Stimulated activated CD4-positive, alpha-beta T cell treated with anti-CD3 and anti-CD28 coated beads, TNF-alpha, amount 100 ng/mL, for 1 hour (primary cell): ENCODE results near the gene PFKM.

Experiments used
- DNase-seq, 3 donors: peaks; one replicate each; pipeline ENCODE4 v3.0.0-alpha.2; 2020; ENCODE audit warnings: low read depth in 3 of 3, low spot score in 1 of 3

Gene PFKM

GRCh38 chr12:48119078-48119833 is at the start of gene PFKM:
TSS of gene PFKM (plus strand) at chr12:48119364. CDS start at chr12:48122775, 3,411 bp downstream.
- peak in 2 of 3 donors; percentile 28 to 39 for DNase-seq

- no peak for DNase-seq
Observed at GRCh38 chr12:48070033-48070432, 49.1 kb upstream of the PFKM start.

DNA sequence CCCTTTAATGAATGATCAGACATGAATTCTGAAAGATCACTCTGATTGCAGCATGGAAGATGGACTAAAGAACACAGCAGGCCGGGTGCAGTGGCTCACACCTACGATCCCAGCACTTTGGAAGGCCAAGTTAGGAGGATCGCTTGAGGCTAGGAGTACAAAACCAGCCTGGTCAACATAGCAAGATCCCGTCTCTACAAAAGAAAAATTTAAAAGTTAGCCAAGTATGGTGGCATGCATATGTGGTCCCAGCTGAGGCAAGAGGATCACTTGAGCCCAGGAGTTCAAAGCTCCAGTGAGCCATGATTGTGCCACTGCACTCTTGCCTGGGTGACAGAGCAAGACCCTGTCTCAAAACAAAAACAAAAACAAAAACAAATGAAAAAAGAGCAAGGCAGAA is 48.4 kb upstream of the PFKM start:
- DNase-seq, result no peak

DNA sequence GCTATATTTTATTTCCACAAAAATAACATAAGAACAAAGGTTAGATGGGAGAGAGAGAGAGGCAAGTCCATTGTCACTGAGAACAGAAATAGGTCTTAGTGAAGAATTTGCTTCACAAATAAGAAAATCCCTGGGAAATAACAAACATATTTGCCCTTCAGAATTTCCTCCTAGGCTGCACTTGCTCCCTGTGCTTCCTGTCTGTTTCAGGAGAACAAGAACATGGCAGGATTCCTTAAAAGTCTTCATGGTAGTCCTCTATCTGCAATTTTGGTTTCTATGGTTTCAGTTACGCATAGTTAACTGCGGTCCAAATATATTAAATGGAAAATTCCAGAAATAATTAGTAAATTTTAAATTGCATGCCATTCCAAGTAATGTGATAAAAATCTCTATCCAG is 47.4 kb upstream of the PFKM start:
- DNase-seq, result no peak

GRCh38 chr12:48072266-48072665 is 46.9 kb upstream of the PFKM start:
- no peak for DNase-seq

DNA sequence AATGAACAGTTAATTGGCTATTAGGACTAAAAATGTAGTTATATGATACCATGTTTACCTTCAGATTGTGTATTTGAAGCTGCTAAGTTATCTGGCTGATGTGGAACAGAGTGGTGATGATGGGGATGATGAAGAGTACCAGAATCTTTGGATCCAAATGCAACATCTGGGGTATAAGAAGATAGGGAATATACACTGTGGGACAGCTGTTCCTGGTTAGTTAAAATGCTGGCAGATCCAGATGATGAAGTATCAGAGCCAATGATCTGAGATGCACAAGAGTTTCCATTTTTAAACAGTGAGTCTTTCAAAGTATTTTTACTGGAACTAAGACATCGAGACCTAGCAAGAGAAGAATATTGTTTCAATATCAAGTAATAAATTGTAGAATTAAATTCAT is 44.9 kb upstream of the PFKM start:
- no peak for DNase-seq

DNA sequence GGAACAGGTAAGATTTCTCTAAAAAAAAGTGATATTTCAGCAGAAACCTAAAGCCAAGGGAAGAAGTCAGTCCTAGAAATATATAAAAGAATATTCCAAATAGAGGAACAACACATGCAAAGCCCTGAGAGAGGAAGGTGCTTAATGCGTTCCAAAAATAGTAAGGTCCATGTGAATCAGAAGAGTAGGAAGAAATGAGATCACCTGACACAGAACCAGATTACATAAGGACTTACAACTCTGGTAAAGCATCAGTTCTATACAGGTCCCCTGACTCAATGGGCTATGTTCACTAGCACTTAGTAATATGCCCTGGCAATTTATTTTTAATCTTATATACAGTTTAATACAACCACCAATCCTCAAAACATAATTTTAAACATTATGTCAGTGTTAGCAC is 43.3 kb upstream of the PFKM start:
- no peak for DNase-seq

DNA sequence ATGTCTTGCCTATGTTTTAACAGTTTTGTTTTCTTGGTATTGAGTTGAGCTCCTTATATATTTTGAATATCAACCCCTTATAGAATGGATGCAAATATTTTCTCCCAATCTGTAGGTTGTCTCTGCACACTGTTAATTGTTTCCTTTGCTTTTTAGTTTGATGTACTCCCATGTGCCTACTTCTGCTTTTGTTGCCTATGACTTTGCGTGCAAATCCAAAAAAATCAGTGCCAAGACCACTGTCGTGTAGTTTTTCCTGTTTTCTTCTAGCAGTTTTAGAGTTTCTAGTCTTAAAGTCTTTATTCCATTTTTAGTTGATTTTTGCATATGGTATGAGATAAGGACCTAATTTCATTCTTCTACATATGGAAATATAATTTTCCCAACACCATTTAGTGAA is 42.1 kb upstream of the PFKM start:
- no peak for DNase-seq

DNA sequence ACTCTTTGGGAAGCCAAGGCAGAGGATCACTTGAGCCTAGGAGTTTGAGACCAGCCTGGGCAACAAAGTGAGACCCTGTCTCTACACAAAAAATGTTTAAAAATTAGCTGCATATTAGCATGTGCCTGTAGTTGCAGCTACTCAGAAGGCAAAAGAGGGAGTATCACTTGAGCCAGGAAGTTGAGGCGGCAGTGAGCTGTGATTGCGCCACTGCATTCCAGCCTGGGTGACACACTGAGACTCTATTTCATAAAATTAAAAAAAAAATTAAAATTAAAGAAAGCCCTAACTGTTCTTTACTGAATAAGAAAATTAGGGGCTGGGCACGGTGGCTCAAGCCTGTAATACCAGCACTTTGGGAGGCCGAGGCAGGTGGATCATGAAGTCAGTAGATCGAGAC is 40.3 kb upstream of the PFKM start:
- DNase-seq, result no peak

DNA sequence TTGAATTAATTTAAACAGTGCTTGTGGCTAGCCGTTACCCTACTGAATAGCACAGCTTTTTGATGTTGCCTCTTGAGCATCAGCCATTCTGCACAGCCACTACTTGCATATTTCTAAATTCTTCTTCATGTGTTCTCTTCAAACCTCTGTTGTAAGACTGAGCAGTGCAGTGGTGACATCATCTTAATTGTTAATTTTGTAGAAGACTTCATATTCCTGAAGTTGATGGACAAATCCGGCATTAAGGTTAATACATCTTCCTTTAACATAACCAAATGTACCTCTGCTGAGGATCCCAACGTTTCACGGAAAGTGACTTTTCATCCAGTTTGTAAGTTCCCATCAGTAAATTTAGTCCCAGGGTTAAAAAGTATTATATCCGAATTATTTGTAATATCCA is 38.9 kb upstream of the PFKM start:
- DNase-seq, result no peak

DNA sequence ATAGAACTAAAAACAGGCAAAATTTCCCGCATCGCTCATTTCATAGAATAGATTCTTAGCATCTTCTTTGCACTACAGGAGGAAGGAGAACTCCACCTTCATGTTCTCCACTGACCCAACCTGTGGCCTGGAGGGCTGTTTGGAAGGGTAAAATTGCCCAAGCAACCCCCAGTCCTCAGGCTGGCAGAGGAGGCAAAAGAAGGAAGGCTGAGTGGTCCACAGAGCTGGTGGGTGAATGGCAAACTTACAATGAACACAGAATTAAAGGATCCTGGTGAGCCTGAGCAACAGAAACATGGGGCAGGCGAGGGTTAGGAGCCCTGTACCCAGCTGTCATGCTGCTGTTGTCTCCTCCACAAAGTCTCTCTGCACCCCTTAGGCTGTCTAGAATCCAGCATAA is 38.3 kb upstream of the PFKM start:
- DNase-seq, result no peak

DNA sequence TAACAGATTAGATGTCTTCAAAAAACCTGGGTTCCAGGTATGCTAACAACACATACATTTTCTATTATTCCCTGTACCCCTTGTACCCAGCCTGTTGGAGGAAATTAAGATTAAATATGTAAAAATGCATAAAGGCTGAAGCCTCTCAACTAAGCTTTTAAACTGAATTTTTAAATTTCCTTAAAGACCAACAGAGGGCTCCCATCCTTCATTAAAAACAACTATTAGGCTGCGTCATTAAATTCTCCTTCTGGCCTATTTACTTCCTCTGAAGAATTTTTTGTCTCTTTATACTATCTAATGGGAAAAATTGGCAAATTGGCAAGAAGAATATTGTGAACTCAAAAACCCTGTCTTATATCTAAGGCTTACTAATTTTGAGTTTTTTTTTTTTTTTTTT is 35.1 kb upstream of the PFKM start:
- DNase-seq, result no peak

DNA sequence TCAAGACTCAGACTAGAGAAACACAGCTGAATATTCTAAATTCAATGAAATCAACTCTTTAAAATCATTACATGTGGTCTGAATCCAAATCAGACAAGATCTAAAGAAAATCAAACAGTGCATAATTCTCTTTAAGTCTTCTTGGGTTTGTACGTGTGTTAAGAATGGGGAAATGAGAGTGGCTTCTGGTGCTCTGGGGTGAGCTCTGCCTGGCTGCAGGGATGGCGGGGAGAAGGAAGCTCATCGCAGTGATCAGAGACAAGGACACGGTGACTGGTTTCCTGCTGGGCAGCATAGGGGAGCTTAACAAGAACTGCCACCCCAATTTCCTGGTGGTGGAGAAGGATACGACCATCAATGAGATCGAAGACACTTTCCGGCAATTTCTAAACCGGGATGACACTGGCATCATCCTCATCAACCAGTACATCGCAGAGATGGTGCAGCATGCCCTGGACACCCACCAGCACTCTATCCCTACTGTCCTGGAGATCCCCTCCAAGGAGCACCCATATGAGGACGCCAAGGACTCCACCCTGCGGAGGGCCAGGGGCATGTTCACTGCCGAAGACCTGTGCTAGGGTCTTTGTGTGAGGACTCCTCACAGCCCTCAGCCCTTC is 34.2 kb upstream of the PFKM start:
- no peak for DNase-seq

GRCh38 chr12:48086327-48086726 is 32.8 kb upstream of the PFKM start:
- DNase-seq, result no peak

DNA sequence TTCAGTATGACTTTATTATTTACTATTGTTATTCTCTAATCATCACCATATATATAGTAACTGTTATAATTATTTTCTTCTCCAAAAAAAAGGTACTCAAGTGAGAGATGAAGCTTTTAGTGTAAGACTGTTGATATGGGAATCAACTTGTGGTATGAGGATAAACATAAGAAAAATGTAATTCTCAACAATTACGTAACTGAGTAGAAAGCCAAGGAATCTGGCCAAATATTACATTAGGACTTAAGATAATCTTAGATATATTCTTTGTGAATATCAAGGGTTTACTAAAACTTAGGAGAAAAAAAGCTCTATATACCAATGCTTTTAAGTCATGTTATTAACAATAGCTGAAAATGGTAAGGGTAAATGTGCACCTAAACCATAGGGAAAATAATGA is 26.6 kb upstream of the PFKM start:
- DNase-seq, result no peak

DNA sequence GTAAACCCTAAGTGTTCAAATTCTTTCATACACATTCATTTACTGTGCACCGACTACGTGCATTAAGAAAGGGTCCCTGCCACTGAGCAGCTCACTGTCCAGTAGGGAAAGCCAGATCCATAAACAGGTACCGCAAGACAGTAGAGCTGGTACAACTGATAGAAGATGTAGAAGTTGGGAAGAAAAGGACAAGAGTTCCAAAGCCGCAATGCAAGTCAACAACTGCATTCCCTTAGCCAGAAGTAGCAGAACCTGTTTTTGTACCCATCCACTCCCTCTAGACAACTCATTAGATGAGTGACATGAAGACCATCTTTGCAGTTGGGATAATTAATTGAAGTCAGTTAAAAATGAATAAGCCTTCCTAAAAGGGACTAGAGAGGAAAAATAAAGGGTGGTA is 14.6 kb upstream of the PFKM start:
- no peak for DNase-seq

DNA sequence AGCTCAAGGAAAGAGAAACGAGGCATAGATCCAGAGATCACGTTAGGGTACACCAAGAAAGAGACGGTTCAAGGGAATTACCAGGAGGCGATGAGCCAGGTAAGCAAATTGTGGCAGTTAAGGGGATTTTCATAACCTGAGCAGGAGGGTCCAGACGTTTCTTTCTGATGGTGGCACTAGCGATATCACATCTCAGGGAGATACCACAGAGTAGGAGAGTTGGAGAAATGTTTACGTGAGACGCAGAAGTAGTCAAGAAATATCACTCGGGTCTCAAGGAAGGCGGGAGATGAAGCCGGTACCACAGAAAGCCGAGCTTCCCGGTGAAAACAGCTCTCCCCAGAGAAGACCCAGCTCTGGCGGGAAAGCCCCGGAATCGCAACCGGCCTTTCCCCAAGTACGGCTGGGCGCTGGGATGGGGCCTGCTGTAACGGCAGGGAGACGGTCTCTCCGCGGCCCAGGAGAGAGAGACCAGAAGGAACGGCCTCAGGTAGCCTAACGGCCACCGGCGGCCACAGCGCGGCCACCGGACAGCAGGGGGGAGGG is 13.8 kb upstream of the PFKM start:
- DNase-seq, result peak in 2 of 3 donors; percentile 22 to 39

DNA sequence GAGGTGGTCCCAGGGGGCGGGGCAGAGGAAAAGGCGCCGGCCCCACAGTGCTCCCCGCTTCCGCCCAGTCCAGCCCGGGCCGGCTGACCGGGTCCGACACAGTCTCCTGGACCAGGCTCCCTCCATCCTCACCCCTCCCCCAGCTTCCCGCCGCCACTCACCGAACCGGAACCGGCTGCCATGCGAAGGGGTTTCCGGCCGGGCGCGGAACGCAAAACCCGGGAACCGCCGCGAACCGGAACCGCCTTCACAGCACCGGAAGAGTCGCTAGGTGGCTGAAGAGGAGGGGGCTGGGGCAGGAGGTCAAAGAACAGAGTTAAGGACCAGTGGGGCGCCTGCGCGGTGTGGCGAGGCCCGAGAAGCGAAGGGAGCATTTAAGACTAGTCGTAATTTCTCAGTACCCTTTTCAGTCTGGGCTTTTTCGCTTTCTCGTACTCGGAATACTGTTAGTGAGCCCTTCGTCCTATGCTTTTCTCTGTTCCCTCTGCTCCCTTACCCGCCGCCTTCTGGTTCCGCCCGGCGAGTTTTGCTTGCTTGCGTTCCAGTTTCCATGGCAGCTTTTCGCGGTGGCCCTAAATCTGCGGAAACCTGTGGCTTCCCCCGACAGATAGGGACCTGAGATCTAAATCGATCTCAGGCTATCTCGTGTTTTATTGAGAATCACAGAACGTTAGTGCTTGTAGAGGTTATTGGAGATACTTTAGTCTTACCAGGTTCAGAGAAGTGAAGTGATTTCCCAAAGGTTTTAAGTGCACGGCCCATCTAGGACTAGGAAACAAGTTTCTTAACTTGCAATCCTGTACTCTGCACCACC is 13.1 kb upstream of the PFKM start, which contains the start of gene SENP1:
Gene SENP1 (minus strand): TSS at position 213 of the 814 bp plus-strand sequence. CDS start 4,607 bp downstream, outside the sequence.
- DNase-seq, result peak; percentile 68 to 84 (median 78)

DNA sequence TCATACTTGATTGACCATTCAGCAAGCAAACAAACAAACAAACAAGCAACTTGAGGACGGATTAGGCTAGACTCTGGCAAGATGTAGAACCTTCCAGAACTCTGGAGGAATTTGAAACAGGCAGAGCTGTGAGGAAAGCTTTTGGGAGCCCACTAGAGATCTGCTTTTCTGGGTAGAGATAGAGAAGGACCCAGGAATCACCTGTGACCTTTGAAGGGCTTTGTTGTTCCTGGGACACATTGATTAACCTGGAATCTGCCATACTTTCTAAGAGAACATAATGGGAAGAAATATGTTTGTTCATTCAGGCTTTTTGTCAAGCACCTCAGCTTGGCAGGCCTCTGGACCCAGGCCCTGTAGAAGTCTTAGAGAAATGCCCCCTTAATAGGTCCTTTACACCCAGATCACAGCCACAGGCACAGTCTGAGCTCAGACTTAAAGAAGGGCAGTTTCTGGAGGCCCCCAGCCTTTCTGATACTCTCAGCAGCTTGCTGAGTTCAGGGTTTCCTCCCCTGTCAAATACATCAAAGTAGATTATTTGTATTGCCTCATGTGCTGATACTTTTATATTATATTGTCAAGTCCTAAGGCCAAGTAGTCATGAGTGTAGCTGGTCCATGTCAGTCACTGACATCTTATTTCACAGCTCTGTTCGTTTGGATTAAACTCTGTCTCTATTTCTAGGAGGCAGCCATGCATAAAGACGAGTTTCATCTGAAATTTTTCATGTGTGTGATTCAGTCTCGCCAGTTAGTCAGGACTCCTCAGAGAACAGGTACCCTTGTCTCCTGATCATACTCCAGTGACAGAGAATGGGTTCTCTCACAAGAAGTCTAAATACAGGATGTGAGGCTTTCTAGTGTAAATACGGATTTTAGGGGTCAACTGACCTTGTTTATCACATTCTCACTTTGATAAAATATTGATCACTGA is 12.2 kb upstream of the PFKM start:
- no peak for DNase-seq

- DNase-seq, result no peak
Observed at GRCh38 chr12:48109424-48109823, 9.7 kb upstream of the PFKM start.
